H1 (cell line): ENCODE measurements around the gene CCDC112.

Experiments used
- EP300 ChIP-seq, 2 experiments: IDR thresholded peaks; 1 replicate in 1 of 2; 2 replicates in 1 of 2; pipeline ENCODE4 v1.6.1; 2011 to 2012; ENCODE audit warnings: low read depth in 2 of 2, low read length in 2 of 2, mild to moderate bottlenecking in 2 of 2, borderline replicate concordance in 1 of 2, inconsistent platforms in 1 of 2, moderate library complexity in 1 of 2
- EZH2 ChIP-seq: fragments of 200-600 bp; sonication (generic); IDR thresholded peaks from 2 replicates; pipeline ENCODE4 v1.7.1; 2012; ENCODE audit warnings: low read depth, mild to moderate bottlenecking, moderate library complexity, low read length, inconsistent platforms; ENCODE audit not compliant: severe bottlenecking
- JUND ChIP-seq: IDR thresholded peaks from 2 replicates; pipeline ENCODE4 v1.6.1; 2011; ENCODE audit warnings: mild to moderate bottlenecking, improper control_type of control experiment, low read length
- POLR2A ChIP-seq, 2 experiments: IDR thresholded peaks; 1 replicate in 1 of 2; 2 replicates in 1 of 2; pipeline ENCODE4 v1.6.1; 2011; ENCODE audit warnings: low read depth in 2 of 2, low read length in 2 of 2, mild to moderate bottlenecking in 2 of 2; ENCODE audit errors: control extremely low read depth in 1 of 2
- POLR2AphosphoS5 ChIP-seq: IDR thresholded peaks from 2 replicates; pipeline ENCODE4 v1.6.1; 2011; ENCODE audit warnings: low read depth, low read length
- RAD21 ChIP-seq, 2 experiments: IDR thresholded peaks in 1 of 2; conservative IDR thresholded peaks in 1 of 2; 2 replicates each; pipeline ENCODE4 v1.6.1; 2011; ENCODE audit warnings: low read depth in 2 of 2, low read length in 2 of 2, improper control_type of control experiment in 1 of 2, inconsistent platforms in 1 of 2, mild to moderate bottlenecking in 1 of 2, moderate library complexity in 1 of 2
- RFX5 ChIP-seq: IDR thresholded peaks from 2 replicates; pipeline ENCODE4 v1.6.1; 2011; ENCODE audit warnings: low read depth, low read length, improper control_type of control experiment, borderline replicate concordance
- RXRA ChIP-seq: IDR thresholded peaks from 2 replicates; pipeline ENCODE4 v1.6.1; 2011; ENCODE audit warnings: low read depth, mild to moderate bottlenecking, low read length, moderate library complexity; ENCODE audit not compliant: insufficient read depth
- SIN3A ChIP-seq, 2 experiments: IDR thresholded peaks in 1 of 2; conservative IDR thresholded peaks in 1 of 2; 2 replicates each; pipeline ENCODE4 v1.6.1; 2011 to 2012; ENCODE audit warnings: low read length in 2 of 2, improper control_type of control experiment in 1 of 2, low read depth in 1 of 2, mild to moderate bottlenecking in 1 of 2
- SP1 ChIP-seq: IDR thresholded peaks from 2 replicates; pipeline ENCODE4 v1.6.1; 2011; ENCODE audit warnings: low read depth, low read length
- ZNF274 ChIP-seq: IDR thresholded peaks from 2 replicates; pipeline ENCODE4 v1.7.0; 2012; ENCODE audit warnings: low read length, borderline replicate concordance; ENCODE audit errors: extremely low read depth
- TF ChIP-seq, protein P1 (sequence below), 3 experiments: IDR thresholded peaks; 1 replicate in 2 of 3; 2 replicates in 1 of 3; pipeline versions ENCODE4 v1.5.1 to v1.6.1; 2011; ENCODE audit warnings: low read length in 3 of 3, mild to moderate bottlenecking in 3 of 3, inconsistent platforms in 2 of 3, low read depth in 1 of 3, moderate library complexity in 1 of 3; ENCODE audit not compliant: insufficient read depth in 1 of 3; ENCODE audit errors: control extremely low read depth in 1 of 3
- TF ChIP-seq, protein P2 (sequence below): IDR thresholded peaks from 2 replicates; pipeline ENCODE4 v1.6.1; 2012; ENCODE audit warnings: inconsistent platforms

DNA sequence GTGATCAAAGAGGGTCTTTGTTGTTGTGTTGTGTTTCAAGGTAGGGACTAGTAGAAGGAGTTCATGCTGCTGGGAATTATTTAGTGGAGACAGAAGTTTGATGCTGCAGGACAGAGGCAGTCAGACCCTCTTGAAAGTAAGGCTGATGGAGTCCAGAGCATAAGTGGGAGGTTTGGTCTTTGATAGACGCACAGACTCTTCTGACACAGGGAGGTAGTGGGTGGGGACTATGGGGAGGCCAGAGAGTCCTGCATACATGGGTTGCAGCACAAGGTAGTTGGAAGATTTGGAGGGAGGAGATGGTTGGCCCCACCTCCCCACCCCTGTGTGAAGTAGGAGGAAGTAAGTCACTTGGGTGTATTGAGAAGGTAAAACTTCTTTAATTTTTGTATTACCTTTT, 2.4 kb upstream of the CCDC112 start:
- TF ChIP-seq, protein P1, sequence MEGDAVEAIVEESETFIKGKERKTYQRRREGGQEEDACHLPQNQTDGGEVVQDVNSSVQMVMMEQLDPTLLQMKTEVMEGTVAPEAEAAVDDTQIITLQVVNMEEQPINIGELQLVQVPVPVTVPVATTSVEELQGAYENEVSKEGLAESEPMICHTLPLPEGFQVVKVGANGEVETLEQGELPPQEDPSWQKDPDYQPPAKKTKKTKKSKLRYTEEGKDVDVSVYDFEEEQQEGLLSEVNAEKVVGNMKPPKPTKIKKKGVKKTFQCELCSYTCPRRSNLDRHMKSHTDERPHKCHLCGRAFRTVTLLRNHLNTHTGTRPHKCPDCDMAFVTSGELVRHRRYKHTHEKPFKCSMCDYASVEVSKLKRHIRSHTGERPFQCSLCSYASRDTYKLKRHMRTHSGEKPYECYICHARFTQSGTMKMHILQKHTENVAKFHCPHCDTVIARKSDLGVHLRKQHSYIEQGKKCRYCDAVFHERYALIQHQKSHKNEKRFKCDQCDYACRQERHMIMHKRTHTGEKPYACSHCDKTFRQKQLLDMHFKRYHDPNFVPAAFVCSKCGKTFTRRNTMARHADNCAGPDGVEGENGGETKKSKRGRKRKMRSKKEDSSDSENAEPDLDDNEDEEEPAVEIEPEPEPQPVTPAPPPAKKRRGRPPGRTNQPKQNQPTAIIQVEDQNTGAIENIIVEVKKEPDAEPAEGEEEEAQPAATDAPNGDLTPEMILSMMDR (IDR thresholded peaks at IDR 0.05; ENCODE audit: control extremely low read depth in 1 of 3, insufficient read depth in 1 of 3, low read depth in 1 of 3, low read length in 3 of 3), result no peak
- TF ChIP-seq JUND (no peak), RAD21 (IDR thresholded peaks at IDR 0.05 in 1 of 2, conservative IDR thresholded peaks at IDR 0.05 in 1 of 2; ENCODE audit: low read depth in 2 of 2, low read length in 2 of 2) (no peak), POLR2AphosphoS5 (no peak), SIN3A (conservative IDR thresholded peaks at IDR 0.05 in 1 of 2, IDR thresholded peaks at IDR 0.05 in 1 of 2; ENCODE audit: low read depth in 1 of 2, low read length in 2 of 2) (no peak), EP300 (IDR thresholded peaks at IDR 0.05; ENCODE audit: borderline replicate concordance in 1 of 2, low read depth in 2 of 2, low read length in 2 of 2) (no peak), RXRA (no peak), EZH2 (no peak), RFX5 (no peak), ZNF274 (no peak), SP1 (no peak), POLR2A (IDR thresholded peaks at IDR 0.05; ENCODE audit: control extremely low read depth in 1 of 2, low read depth in 2 of 2, low read length in 2 of 2) (no peak)
- TF ChIP-seq, protein P2, sequence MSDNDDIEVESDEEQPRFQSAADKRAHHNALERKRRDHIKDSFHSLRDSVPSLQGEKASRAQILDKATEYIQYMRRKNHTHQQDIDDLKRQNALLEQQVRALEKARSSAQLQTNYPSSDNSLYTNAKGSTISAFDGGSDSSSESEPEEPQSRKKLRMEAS, result no peak
